Natural killer cell (primary cell): ENCODE data around the gene PRDM8. TPM values are rescaled to one million over a fixed set of nuclear protein-coding genes. Genes with fewer than 3 reads are reported as not detected.

Experiments used
- ATAC-seq, 3 donors: fragments of 150-1000 bp in 2 of 3; fragments of 200-7000 bp in 1 of 3; cut with Tn5 transposase; 1 replicate in 1 of 3; 2 replicates in 2 of 3; pipeline ENCODE4 v1.10.0; 2021; ENCODE audit warnings: mild to moderate bottlenecking in 2 of 3, moderate library complexity in 2 of 3
- DNase-seq, 2 donors: peaks; one replicate each; pipeline versions ENCODE4 v3.0.0 to v3.0.0-alpha.2; 2013 to 2021; ENCODE audit warnings: mixed read lengths in 1 of 2
- H3K27ac ChIP-seq: one replicate; pipeline ENCODE4 v1.5.1; 2013; ENCODE audit warnings: mild to moderate bottlenecking, low read length
- H3K27me3 ChIP-seq: one replicate; pipeline ENCODE4 v1.6.1; 2013; ENCODE audit warnings: low read length; ENCODE audit not compliant: control insufficient read depth, insufficient read depth
- H3K36me3 ChIP-seq: one replicate; pipeline ENCODE4 v1.6.1; 2013; ENCODE audit warnings: low read length; ENCODE audit not compliant: control insufficient read depth, insufficient read depth
- H3K4me1 ChIP-seq: one replicate; pipeline ENCODE4 v1.6.1; 2013; ENCODE audit warnings: low read length; ENCODE audit not compliant: control insufficient read depth, insufficient read depth
- H3K4me3 ChIP-seq: one replicate; pipeline ENCODE4 v1.5.1; 2013; ENCODE audit warnings: low read length
- H3K9me3 ChIP-seq: one replicate; pipeline ENCODE4 v1.6.1; 2013; ENCODE audit warnings: low read length; ENCODE audit not compliant: control insufficient read depth, insufficient read depth
- H3K27ac Mint-ChIP-seq, 2 donors: one replicate each; pipeline ENCODE4 v1.8.0; 2022; ENCODE audit warnings: mild to moderate bottlenecking in 2 of 2, mixed read lengths in 2 of 2, moderate library complexity in 1 of 2
- H3K27me3 Mint-ChIP-seq, 2 donors: one replicate each; pipeline ENCODE4 v1.8.0; 2022; ENCODE audit warnings: low read depth in 2 of 2, mixed read lengths in 2 of 2
- H3K36me3 Mint-ChIP-seq: one replicate; pipeline ENCODE4 v1.8.0; 2022; ENCODE audit warnings: mixed read lengths
- H3K4me1 Mint-ChIP-seq, 2 donors: one replicate each; pipeline ENCODE4 v1.8.0; 2022; ENCODE audit warnings: mixed read lengths in 2 of 2
- H3K4me3 Mint-ChIP-seq: one replicate; pipeline ENCODE4 v1.8.0; 2022; ENCODE audit warnings: mild to moderate bottlenecking, moderate library complexity, mixed read lengths
- H3K9me3 Mint-ChIP-seq, 2 donors: one replicate each; pipeline ENCODE4 v1.8.0; 2022; ENCODE audit warnings: mixed read lengths in 2 of 2
- WGBS: methylation state at CpG from one replicate; pipeline ENCODE4 v1.1.7; 2013; ENCODE audit warnings: missing lambda C conversion rate; ENCODE audit not compliant: insufficient coverage; 5-methylcytosine and 5-hydroxymethylcytosine counted together
- intact Hi-C: fragments of 100-400 bp; cut with micrococcal nuclease; formaldehyde crosslinking; loops from one replicate; pipeline ENCODE4 v1.14.2; 2022
- total RNA-seq, 4 donors: library from RNA; stranded (reverse); fragments of 120-200 nt in 1 of 4; gene quantifications; one replicate each; pipeline versions ENCODE4 v1.2.3 to v1.2.4, GENCODE V29; 2013 to 2022
- TF ChIP-seq, protein P1 (sequence below): fragments of 200-600 bp; IDR thresholded peaks from one replicate; pipeline ENCODE4 v1.8.0; 2022; ENCODE audit warnings: antibody characterized with exemption

PRDM8 gene
- total RNA-seq, 3 donors from 2014 or later (not counting 1 experiment from before 2014, with no cell fraction given) = 5.8 to 6.2 (median 6.0) TPM

GRCh38 chr4:80208610-80209339, 11.5 kb downstream of the PRDM8 start:
- Mint-ChIP-seq H3K9me3 (no peaks in the 10 kb centered on the region), H3K4me3 (no peak overlapping the region), H3K27ac (no peak overlapping the region), H3K4me1 (peaks cover under 1 to 7% of the 10 kb centered on the region in 2 donors), H3K27me3 (peaks cover 17 to 20% of the 10 kb centered on the region in 2 donors), H3K36me3 (no peaks in the 10 kb centered on the region)
- ATAC-seq = no peak
- Histone ChIP-seq H3K4me3 (no peak overlapping the region), H3K36me3 (no peaks in the 10 kb centered on the region), H3K27me3 (no peaks in the 10 kb centered on the region), H3K27ac (no peak overlapping the region), H3K9me3 (no peaks in the 10 kb centered on the region), H3K4me1 (no peaks in the 10 kb centered on the region)
- no peak for DNase-seq
- TF ChIP-seq, protein P1, sequence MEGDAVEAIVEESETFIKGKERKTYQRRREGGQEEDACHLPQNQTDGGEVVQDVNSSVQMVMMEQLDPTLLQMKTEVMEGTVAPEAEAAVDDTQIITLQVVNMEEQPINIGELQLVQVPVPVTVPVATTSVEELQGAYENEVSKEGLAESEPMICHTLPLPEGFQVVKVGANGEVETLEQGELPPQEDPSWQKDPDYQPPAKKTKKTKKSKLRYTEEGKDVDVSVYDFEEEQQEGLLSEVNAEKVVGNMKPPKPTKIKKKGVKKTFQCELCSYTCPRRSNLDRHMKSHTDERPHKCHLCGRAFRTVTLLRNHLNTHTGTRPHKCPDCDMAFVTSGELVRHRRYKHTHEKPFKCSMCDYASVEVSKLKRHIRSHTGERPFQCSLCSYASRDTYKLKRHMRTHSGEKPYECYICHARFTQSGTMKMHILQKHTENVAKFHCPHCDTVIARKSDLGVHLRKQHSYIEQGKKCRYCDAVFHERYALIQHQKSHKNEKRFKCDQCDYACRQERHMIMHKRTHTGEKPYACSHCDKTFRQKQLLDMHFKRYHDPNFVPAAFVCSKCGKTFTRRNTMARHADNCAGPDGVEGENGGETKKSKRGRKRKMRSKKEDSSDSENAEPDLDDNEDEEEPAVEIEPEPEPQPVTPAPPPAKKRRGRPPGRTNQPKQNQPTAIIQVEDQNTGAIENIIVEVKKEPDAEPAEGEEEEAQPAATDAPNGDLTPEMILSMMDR = no peak
- 97% methylated on average over 3 of the region's 4 CpGs for WGBS
- intact Hi-C loops = no loop called here

GRCh38 chr4:80209340-80209701, 12.0 kb downstream of the PRDM8 start:
- DNase-seq (no peak), ATAC-seq (no peak)
- no peak overlapping the region for H3K27ac ChIP-seq
- intact Hi-C loops = no loop called here
- H3K27me3 Mint-ChIP-seq = peaks cover 17 to 20% of the 10 kb centered on the region in 2 donors
- H3K36me3 Mint-ChIP-seq = no peaks in the 10 kb centered on the region
- no peaks in the 10 kb centered on the region for H3K9me3 Mint-ChIP-seq
- H3K27ac Mint-ChIP-seq = no peak overlapping the region
- TF ChIP-seq, protein P1 = no peak
- H3K36me3 ChIP-seq = no peaks in the 10 kb centered on the region
- H3K4me1 Mint-ChIP-seq = peaks cover 0 to 7% of the 10 kb centered on the region in 2 donors
- no peaks in the 10 kb centered on the region for H3K9me3 ChIP-seq
- 100% methylated on average over 1 of the region's 2 CpGs for WGBS
- H3K4me1 ChIP-seq = no peaks in the 10 kb centered on the region
- H3K27me3 ChIP-seq = no peaks in the 10 kb centered on the region
- H3K4me3 Mint-ChIP-seq = no peak overlapping the region
- no peak overlapping the region for H3K4me3 ChIP-seq

DNA sequence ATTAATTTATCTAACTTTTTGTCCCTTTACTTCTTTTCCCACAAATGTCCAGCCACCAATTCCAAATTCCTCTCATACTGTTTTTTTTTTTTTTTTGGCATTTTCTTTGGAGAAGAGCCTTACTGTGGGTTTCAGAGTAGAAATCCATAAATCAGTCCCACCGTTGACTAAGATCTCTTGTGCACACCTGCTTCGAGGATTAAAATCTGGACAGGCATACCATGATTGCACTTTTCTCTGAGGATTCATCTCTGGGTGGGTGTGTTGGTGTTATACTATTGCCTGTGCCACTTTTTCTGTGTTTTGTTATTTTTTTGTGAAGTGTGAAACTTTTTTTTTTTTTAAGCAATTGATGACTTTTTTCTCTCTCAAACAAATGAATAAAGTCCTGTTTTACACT, 13.2 kb downstream of the PRDM8 start:
- Mint-ChIP-seq H3K27me3 (peaks cover 17 to 20% of the 10 kb centered on the region in 2 donors), H3K27ac (no peak overlapping the region), H3K9me3 (no peaks in the 10 kb centered on the region), H3K36me3 (no peaks in the 10 kb centered on the region), H3K4me3 (no peak overlapping the region), H3K4me1 (peaks cover 0 to 7% of the 10 kb centered on the region in 2 donors)
- Histone ChIP-seq H3K9me3 (no peaks in the 10 kb centered on the region), H3K27me3 (no peaks in the 10 kb centered on the region), H3K36me3 (no peaks in the 10 kb centered on the region), H3K27ac (no peak overlapping the region), H3K4me3 (no peak overlapping the region), H3K4me1 (no peaks in the 10 kb centered on the region)
- intact Hi-C loops = loop anchor here (10.0 kb wide), 2 partner anchors 86 to 296 kb away; no protein-coding TSS in a partner anchor
- TF ChIP-seq, protein P1 = no peak
- DNase-seq = no peak
- 86% methylated on average over 2 of the region's 2 CpGs for WGBS
- no peak for ATAC-seq
